Eye (tissue), 1 donor: ENCODE measurements around the gene TMEM59L.
"Not testable (repeated sequence)": the region's sequence is repeated elsewhere in the genome, so short reads cannot be mapped to it uniquely, and the experiment has no call there.

ENCODE experiments used
- DNase-seq: peaks from one replicate; pipeline ENCODE4 v3.0.0-alpha.2; 2015

Gene TMEM59L

DNA sequence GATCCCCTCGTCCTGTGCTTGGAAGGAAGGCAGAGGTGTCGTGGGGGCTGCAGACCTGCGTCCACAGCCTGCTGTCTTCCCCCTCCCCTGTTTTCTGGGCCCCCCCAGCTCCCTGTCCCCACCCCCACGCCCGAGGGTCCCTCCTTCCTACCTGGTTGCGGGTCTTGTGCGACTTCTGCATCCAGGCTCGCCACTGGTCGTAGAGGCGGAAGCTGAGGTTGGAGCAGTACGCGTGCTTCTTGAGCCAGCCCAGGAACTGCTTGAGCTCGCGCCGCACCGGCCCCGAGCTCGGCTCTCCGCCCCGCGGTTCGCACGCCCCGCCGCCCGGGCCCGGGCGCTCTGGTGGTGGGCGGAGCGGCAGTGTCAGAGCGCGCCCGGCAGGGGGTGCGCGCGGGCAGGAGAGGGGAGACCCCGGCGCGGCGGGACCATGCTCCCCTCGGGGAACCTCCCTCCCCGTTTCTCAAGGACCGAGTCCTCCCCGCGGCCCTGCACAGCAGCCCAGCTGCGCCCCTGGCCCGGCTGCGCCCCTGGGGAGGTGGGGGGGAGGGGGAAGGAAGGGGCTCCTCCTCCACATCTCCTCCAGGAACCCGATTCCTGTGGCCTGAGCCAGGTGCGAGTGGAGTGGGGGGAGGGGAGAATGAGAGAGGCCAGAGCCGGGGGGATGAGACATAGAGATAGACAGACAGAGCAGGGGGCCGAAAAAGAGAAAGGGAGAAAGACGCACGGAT, 18.4 kb upstream of the TMEM59L start:
- DNase-seq: peak; percentile 93

DNA sequence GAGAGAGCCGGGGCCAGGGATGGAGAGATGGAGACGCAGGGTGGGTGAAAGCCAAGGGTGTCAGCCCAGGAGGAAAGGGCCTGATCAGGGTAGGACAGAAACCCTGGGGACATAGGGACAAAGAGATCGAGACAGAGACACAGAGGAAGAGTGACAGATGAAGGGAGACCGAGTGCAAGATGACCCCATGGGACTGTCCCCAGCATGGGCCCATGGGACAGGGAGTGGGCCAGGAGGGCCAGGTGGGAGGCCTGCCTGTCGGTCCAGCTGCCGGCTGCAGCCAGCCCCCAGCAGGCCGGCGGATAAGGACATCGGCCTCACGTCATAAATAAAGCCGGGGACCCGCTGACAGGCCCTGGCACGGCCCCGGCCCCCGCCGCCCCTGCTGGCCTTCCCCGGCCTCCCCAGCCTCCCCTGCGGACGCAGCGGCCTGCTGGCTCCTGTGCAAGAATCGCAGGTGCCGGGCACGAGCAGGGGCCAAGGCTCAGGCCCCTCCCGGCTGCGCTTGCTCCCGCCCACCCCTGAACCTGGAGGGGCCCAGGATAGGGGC, 17.8 kb upstream of the TMEM59L start:
- DNase-seq: no peak

DNA sequence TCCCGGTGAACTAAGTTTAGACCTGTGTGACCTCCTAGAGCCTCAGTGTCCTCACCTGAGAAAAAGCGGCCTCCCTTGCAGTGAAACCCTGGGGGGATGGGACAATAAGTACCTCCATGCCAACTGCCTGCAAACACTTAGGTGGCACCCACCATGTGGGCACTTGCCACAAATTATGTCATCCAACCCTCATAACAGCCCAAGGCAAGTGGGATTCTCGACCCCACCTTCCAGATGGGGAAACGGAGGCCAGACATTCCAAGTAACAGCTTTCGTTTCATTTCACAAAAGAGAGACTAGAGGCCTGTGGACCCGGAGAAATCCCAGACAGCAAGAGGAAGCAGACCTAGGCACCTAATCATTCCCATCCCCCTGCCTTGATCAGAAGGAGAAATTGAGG, 17.2 kb upstream of the TMEM59L start:
- DNase-seq: no peak

DNA sequence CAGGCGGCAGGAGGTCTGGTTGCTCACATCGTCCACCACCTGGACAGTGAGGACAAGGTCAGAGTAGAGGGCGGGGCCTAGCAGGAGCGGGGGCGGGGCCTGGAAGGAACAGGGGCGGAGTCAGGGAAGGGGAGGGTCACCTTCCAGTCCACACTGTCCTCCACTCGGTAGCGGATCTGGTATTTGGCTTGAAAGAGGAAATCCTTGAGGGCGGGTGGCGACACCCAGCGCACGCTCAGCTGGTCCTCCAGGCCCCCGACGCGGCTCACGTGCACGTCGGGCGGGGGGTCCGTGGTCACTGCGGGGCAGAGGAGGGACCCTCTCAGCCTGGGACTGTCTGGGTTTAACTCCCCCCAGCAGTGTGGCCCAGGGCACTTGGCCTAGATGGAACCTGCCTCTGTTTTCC, 15.9 kb upstream of the TMEM59L start:
- DNase-seq: peak; percentile 50

DNA sequence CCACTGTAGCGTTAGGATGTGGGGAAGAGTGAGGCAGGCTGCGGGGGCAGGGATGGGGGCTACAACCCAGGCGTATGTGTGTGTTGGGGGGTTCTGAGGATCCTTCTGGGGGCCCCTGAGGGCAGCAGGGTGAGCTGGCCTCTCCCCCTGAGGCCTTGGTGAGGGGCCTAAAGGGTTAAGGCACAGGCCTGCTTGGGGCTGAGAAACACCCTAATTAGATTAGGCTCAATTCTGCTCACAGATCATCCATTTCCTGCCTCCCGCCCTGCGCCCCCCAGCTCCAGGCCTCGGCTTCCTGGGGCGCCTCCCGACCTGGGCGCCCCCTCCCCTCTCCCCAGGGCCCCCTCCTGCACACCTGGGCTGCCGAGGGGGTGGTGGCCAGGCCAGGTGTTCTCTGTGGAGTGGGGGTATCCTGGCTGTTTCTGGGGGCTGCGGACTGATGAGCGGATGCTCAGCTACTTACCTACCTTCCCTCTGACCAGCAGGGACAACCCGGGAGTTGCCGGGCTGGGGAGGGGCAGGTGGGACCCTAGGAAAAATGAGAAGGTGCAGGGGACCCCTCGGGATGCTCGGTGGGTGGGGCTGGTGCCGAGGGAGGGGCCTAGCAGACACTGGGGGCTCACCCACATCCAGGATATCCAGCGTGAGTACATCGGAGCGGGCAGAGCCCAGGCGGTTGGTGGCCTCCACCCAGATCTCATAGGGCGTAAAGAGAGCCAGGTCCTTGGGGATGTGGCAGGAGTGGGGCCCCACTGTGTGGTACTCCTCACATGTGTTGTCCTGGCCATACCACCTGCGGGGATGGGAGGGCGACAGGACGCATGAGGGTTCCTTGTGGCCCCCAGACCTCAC, 14.6 kb upstream of the TMEM59L start:
- peak; percentile 41 for DNase-seq

DNA sequence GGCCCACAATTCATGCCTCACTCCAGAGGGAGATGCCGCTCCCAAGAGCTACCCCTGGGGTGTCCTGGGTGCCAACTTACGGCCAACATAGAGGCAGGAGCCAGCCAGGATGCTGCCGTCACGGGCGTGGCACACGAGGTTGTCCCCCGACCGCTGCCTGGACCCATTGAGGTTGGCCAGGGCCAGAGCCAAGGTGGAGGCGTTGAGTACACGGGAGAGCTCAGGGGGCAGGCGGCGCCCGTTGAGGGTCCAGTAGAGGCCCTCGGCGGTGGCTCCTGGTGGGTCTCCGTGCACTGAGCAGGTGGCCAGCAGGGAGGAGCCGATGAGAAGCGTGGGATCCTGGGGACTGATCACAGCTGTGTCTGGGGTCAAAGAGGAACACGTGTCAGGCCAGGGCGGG, 13.2 kb upstream of the TMEM59L start:
- no peak for DNase-seq

DNA sequence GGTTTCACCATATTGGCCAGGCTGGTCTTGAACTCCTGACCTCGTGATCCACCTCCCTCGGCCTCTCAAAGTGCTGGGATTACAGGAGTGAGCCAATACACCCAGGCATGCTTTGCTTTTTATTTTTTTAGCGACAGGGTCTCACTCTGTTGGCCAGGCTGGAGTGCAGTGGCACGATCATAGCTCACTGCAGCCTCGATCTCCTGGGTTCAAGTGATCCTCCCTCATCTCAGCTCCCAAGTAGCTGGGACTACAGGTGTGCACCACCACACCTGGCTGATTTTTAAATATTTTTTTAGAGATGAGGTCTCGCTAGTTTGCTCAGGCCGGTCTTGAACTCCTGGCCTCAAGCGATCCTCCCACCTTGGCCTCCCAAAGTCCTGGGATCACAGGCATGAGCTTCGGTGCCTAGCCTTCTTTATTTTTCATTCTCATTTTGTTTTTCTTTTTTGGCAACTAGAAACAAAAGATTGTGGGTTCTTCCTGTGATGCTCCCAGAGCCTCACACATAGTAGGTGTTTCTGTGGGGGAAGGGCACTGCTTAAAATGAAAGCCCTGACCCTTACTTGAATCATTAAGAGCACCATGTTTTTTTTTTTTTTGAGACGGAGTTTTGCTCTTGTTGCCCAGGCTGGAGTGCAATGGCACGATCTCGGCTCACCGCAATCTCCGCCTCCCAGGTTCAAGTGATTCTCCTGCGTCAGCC, 11.8 kb upstream of the TMEM59L start:
- not testable (repeated sequence) for DNase-seq

DNA sequence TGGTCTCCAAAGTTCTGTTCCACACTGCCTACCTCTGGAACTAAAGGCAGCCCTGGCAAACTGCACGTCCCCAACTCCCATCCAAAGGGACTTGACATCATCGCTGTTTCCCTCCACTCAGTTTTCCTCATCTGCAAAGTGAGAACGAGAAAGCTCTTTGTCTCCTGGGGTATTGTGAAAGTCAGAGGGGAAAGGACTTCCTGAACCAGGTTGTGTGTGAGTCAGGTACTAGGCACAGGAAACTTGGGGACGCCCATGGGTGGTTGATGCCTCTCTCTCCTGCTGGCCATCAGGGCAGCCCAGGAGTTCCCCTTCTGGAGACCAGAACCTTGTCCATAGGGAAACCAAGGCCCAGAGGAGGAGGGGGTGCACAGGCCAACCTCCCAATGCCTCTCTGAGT, 10.8 kb upstream of the TMEM59L start:
- no peak for DNase-seq

DNA sequence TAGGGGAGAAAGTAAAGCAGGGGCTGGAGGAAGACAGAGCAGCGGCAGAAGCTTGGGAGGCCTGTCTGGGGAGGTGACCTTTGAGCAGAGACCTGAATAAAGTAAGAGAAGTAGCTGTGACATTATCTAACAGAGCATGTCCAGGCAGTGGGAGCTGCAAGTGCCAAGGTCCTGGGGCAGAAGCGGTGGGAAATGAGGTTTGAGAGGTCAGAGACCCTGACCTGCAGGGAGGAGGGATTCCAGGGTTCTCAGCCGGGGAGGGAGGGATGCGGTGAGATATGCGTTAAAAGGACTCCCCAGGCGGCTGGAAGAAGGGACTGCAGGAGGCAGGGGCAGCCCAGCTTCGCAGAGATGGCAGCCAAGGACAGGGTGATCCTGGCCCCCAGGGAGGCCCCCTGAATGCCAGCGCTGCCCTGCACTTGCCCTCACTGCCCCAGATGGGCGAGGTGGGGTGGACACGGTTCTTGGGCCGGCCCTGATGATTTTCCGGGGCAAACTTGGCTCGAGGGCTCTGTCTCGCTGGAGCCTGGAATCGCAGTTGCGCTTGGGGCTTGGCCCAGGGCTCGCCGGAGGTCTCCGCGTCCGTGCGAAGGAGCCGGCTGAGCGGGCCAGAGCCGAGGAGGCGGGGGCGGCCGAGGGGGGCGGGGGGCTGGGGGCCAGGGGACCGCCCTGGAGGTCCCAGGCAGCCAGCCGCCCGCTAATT, 9.3 kb upstream of the TMEM59L start:
- DNase-seq: peak; percentile 36

DNA sequence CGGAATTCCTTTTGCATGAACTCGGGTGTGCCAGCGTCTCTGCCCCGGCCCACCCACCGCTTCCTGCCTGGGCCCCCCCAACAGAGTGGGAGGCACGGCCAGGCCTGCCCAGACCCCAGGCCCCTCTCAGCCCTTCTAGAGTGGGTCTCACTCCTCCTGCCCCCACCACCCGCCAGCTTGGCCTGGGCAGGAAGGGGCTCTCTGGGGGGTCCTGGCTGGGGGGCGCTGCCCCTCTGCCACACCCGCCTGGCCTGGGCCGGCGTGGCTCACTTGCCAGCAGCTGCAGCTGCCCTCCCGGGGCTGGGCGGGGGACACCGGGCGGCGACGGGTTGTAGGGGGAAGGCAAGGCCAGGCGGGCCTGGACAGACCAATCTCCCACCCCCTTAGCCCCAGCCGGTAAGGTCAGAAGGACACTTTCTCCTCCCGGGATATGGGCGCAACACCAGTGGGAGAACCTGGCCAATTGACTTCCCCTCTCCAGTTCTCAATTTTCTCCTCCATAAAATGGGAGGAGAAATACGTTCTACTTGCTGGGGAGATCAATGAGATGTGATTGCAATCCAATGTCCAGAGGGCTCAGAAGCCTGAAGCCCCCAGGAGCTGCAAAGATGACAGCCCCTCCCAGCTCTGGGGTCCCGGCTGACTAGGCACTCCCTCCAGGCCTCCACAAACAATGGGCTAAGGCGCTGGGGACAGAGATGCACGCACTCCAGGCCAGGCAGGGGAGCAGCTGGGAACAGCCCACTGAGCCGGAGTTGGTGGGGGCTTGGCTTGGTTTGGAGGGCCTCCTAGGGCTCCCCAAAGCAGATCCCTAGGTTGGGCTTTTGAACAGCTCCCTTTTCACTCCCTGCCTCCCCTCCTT, 8.5 kb upstream of the TMEM59L start:
- DNase-seq: peak; percentile 40

DNA sequence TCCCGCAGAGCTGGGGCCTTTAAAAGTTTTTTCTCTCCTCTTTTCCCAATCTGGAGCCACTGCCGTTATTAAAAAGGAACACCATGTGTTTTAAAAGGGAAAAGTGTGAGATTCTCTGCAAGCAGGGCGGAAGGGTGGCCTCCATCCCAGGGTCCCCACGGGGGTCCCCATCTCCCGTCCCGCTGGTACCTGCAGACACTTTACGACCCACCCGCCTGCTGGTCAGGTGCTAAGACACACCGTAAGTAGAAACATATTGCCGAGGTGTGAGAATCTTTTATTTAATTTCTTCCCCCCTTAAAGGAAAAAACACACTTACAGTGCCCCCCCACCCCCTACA, 7.9 kb upstream of the TMEM59L start:
- DNase-seq: no peak

DNA sequence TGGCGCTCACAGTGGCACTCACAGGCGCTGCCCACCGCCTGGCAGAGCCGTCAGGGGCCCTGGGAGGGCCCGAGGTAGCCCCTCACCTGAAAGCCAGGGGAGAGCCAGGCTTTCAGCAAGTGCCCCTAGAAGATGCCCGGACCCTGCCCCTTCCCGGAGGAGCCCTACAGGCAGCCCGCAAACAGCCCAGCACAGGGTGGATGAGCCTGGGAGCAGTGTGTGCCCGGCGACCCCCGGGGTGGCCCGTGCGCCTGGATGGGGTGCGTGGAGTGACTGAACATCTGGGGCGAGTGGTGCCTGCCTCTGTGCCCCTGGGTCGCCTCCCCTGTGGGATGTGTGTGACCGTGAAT, 7.5 kb upstream of the TMEM59L start:
- no peak for DNase-seq

DNA sequence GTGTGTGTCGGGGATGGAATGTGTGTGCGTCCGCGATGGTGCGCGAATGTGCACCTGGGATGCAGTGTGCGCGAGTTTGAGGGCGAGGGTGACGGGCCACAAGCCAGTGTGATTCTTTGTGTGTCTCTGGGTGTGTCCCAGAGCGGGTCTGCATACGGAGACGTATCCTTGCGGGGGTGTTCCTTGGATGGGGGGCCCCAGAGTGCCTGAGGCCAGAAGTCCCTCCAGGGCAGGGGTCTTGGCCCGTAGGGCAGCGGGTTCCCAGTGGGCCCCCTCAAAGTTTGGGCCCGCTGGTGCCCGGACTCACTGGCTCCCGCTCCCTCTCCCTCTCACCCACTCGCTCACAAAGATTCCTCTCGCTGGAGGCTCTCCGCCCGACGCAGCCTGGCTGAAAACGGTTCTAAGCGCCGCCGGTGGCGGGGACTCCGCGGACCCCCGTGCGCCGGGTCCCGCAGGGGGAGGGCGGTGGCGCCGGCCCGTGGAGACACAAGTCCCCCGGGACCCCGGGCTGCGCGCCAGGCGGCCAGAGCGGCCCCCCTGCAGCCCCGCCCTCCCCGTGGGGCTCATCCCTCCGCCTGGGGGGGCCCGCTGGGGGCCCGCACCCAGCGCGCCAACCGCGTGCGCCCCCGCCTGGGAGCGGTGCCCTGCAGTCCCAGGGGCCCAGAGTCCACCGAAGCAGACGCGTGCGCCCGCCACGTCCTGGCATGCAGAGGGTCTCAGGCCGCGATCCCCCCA, 7.0 kb upstream of the TMEM59L start:
- peak; percentile 35 for DNase-seq

DNA sequence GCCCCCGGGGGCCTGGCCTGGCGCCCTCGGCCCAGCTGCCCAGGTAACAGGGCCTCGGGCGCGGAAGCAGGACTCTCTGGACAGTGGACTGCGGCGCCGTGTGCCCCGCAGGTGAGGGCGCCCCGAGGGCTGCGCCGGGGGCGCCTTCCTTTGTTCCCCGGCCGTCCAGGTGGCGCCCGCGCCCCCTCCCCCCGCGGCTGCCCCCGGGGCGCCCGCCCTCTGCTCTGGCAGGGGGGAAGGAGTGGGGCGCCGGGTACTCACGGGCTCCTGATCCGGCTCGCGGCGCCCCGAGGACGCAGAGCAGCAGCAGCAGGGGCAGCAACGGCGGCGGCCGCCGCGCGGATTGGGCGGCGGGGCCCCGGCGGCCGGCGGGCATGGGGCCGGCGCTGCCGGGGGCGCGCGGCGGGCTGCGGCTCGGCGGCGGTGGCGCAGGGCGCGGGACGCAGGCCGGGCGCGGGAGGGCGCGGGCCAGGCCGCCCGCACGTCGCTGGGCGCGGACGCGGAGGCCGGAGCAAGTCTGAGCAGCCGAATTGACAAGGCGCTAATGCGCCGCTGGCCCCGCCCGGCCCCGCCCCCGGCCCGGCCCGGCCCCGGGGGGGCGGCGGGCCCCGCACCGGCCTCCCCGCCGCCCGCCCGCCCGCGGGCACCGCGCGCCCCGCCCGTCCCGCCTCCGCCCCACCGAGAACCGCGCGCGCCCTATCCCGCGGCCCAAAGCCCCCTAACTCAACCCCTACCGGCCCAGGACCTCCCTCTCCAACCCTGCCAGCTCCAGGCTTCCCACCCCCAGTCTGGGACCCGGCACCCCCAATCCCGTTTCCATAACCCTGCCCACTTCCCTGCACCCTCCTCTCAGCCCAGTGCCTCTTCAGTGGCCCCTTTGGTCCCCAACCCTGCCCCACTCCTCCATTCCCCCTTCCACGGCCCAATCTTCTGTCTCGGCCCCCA, 6.1 kb upstream of the TMEM59L start, which contains the start of gene CRLF1:
CRLF1 (minus strand) TSS at position 519 of the 945 bp plus-strand sequence; CDS start at position 376, 143 bp downstream.
- DNase-seq: no peak

DNA sequence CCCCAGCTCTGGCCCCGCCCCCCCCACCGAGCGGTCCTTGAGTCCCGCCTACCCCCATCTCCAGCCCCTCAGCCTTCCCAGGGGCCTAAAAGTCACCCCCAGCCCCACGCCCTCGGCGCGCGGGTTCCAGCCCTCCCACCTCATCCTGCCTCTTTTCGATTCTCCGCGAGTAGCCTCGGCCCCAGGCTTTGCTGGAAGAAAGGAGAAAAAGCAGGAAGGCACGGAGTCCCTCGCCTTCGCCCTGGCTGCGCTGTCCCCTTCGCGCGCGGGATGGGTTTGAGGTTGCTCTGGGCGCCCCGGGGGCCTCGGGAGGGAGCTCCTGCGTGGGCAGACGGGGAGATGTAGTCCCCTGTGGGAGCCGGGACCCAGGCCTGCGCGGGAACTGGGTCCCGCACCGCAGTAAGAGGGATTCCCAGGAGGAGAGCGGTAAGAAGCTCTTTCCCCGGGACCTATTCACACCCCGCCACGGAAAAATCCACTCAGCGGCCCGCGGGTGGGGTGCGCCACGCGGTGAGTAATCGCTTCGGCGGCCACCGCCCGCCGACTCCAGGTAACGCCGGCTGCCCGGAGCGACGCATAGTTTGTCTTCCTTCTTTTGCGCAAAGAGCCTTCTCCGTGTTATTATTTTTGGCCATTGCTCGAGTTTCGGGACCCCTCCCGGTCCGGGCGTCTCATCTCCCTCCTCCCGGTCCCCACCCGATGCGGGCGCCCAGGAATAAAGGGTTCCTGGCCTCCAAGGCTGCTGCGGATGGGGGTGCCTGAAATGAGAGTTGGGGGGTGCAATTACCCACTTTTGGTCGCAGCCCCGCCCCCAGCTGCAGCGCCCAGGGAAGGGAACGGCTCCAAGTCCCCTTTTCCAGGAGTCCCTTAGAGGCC, 5.2 kb upstream of the TMEM59L start:
- peak; percentile 48 for DNase-seq

DNA sequence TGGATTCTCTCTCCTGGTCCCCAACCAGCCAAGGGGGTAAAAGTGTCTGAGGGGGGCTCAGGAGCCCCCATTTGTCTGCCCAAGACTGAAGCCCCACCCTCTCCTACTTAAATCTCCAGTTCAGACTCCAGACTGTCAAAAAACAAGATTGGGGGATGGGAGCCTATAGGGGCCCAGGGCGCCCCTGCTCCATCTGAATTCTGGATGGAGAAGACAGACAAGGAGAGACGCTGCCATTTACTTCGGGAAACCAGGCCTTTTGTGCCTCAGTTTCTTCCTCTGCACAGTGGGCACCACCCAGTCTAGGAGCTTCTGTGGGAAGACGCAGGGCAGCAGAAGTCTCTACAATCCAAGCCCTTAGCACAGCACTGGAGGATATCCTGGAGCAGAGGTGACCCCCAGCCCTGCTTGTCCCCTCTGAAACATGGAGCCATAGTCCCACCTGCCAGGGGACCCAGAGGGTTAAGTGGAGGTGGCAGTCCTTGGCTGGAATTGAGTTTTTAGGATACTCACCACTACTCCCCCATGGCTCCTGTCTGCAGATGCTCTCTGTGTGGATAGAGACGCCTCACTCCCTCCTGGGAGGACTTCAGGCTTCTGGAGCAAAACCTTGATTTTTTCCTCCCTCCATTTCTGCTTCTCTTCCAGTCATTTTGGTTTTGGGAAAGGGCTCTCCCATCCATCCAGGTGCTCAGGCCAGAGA, 4.4 kb upstream of the TMEM59L start:
- no peak for DNase-seq

DNA sequence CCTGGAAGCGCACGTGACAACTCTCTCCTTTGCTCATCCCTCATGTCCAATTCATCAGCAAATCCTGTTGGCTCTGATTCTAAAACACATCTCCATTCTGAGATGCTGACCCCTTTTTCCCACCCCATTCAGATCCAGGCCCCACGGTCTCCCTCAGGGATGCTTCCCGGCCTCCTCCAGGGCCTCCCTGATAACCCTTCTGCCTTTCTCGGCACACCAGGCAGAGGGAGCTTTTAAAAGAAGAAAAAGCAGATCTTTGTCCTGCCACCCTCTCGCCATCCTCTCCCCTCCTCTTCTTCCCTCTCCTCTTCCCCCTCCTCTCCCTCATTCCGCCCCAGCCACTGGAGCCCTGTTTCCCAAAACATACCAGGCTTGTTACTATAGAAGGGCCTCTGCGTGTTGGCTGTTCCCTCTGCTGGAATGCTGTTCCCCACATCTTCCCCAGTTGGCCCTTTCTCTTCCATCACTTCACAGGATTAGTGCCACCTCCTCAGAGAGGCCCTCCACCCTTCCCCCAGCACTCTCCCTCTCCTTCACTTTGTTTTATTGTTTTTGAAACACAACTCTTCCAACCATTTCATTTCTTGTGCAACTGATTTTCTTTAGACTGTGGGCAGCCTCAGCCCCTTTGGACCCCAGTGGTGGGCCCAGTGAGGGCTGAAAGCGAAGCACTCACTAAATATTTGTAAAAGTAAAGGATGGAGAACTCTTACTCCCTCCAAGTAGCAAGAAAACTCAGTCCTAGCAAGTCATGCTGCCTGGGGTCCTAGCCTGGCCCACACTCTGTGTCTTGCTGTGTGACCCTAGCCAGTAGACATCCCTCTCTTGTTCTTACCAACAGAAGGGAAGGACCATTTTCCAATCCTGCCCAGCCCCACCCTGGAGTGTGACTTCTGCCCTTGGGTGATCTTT, 3.6 kb upstream of the TMEM59L start:
- DNase-seq: no peak
